ENCODE measurements around the gene ACER3.
"Not testable (repeated sequence)": the region's sequence is repeated elsewhere in the genome, so short reads cannot be mapped to it uniquely, and the experiment has no call there.

The ACER3 gene

DNA sequence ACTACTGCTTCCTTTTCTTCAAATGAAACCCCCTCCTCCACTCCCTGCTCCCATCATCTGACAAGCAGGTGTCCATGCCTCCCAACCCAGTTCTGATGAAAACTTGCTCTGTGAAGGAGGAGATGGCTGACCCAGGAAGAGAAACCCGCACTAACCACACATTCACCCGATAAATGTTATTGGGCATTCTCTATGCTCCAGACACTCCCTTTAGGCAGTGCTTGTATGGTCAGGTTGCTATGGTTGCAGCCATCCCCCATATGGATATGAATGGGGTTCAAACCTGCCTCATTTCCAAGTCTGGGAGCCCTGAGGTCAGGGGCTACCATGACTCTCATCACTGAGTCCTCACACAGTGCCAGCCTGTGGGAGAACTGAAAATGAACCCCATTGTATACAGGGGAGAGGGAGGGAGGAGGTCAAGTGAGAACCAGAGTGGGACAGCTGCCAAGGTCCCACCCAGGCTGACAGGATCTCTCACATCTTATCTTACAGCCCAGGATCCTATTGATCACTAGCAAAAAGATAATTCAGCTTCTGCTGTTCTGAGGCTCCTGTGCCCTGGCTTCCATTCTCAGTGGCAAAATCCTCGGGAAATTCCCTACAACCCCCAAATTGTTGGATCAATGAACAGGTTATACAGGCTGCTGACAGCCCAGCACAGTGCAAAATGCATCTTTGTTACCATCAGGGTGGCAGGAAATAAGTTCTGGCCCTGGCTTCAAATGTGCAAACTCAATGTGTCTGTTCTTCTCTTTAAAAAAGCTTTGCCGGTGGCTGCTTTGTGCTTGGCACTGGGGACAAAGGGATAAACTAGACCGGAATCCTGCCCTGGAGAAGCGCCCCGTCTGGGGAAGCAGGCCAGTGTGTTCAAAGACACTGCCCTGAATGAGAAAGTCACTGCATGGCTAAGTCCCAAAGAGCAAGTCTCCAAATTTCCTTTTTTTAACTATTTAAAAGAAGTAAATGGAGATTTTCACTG lies 22.7 kb upstream of the ACER3 start:
- no peak for DNase-seq

GRCh38 chr11:76838678-76839068 lies 22.0 kb upstream of the ACER3 start:
- no peak for DNase-seq

DNA sequence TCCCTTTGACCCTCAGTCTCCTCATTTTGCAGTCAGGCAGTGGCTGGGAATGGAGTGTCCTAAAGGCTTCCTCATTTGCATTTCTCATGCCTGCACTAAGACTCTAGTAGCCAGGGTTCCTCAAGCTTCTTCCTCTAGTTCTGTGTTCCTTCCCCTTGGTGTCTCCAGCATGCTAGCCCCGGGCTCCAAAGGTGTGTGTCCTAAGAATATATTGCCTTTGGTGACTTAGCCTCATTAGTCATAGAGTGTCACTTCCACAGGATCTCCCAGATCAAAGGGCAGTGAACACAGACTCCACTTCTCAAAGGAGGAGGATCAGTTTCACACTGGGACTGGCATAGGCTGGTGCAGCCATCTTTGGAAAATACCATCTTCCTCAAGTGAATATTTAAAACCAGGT lies 21.4 kb upstream of the ACER3 start:
- no peak for DNase-seq

DNA sequence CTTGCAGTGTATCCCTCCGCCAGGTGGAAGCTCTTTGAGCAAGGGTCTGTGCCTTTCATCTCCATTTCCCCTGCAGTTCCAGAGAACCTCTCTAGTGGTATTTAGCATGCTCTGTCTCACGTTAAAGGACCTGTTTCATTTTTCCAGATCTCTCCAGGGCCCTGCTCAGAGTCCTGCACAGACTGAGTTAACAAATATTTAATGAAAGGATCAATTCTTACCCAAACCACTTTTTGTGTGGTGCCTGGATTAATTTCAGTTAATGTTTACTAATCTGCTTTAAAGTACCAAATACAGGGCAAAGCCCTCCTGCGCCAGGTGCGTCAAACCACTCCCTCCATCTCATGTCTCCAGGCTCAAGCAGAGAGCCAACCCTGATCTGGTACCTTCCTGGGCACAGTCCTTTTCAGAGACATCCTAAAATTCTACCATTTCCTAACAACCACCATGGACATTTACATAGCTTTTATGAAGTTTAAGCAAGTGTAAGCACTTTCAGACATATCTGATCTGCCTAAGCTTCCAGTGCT lies 18.7 kb upstream of the ACER3 start:
- DNase-seq: no peak

GRCh38 chr11:76843907-76844306 lies 16.8 kb upstream of the ACER3 start:
- no peak for DNase-seq

- no peak for DNase-seq
These were observed 16.2 kb upstream of the ACER3 start for GRCh38 chr11:76844511-76844910.

- no peak for DNase-seq
These were observed 15.6 kb upstream of the ACER3 start for GRCh38 chr11:76845069-76845468.

- no peak for DNase-seq
These were observed 14.3 kb upstream of the ACER3 start for GRCh38 chr11:76846441-76846840.

DNA sequence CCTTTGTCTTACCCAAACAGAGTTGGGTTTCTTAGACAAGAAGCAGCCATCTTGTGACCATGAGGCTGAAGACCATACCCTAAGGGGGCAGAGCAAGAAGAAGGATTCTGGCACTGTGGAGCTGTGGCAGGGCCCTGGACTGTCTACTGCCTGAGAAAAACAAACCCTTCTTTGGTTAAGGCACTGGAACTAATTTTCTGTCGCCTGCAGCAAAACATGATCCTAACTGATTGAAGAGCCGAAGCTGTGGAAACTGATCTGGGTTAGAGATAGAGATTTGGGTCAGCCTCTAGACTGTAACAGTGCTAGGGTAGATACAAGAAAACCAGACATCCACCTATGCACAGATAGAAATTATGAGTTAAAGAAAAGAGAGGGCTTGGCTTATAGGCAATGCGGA lies 11.3 kb upstream of the ACER3 start:
- no peak for DNase-seq

DNA sequence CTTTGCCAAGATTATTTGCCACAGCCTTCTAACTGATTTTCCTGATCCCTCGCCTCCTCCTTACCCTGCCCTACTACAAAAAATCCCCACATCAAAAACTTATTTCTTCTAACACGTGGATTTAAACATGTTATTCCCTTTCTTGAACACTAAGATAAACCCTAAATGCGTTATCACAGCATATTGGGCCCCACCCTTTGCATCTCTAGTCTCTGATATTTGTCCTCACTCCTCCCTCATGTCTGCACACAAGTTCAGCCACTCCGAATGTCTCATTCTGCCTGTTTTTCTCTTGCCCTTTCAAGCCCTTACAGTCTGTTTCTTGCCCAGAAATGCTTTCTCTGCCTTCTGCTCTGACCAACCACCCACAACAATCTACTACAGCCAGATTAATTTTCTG lies 10.6 kb upstream of the ACER3 start:
- DNase-seq: no peak

- DNase-seq: no peak
These were observed 9.9 kb upstream of the ACER3 start for GRCh38 chr11:76850815-76851214.

- no peak for DNase-seq
These were observed 6.0 kb upstream of the ACER3 start for GRCh38 chr11:76854709-76855108.

GRCh38 chr11:76855670-76856069 lies 5.0 kb upstream of the ACER3 start:
- not testable (repeated sequence) for DNase-seq

DNA sequence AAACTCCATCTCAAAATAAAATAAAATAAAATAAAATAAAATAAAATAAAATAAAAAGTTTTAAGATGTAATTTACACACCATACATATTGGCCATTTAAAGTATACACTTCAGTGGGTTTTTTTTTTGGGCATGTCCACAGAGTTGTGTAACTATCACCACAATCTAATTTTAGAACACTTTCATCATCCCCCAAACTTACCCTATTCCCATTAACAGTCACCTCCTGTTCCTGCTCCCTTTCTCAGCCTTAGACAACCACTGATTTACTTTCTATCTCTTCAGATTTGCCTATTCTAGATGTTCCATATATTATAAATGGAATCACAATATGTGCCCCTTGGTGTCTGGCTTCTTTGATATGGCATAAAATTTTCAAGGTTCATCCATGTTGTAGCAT lies 4.6 kb upstream of the ACER3 start:
- DNase-seq: no peak

DNA sequence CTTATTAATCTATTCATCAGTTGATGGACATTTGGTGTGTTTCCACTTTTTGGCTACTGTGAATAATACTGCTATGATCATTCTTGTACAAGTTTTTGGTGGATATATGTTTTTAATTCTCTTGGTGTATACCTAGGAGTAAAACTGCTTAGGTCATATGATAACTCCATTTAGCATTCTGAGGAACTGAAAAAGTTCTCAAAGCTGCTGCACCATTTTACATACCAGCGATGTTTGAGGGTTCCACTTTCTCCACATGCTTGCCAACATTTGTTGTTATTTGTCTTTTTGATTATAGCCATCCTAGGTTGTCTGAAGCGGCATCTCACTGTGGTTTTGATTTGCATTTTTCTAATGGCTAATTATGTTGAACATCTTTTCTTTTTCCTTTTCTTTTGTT lies 4.1 kb upstream of the ACER3 start:
- DNase-seq: no peak

DNA sequence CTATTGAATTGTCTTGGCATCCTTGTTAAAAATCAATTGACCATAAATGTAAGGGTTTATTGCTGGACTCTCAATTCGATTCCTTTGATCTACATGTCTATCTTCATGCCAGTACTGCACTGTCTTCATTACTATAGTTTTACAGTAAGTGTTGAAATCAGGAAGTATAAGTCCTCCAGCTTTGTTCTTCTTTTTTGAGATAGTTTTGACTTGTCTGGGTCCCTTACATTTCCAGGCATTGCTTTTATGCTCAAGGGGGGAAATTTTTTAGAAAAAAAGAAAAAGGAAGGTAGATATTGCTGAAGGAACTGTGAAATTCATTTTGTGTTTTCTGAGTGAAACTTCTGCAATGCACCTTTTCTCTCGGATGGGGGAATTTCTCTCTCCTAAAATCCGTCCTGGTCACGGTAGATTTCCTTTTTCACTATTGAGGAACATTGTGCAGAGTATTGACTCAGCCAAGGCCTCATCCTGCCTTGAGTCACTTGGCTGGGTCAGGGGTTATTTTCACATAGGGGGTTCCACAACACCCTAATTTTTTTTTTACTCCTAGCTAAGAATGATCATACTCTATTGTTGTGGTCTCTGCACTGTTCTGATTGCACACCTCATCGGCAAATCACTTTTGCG lies 2.8 kb upstream of the ACER3 start:
- no peak for DNase-seq

DNA sequence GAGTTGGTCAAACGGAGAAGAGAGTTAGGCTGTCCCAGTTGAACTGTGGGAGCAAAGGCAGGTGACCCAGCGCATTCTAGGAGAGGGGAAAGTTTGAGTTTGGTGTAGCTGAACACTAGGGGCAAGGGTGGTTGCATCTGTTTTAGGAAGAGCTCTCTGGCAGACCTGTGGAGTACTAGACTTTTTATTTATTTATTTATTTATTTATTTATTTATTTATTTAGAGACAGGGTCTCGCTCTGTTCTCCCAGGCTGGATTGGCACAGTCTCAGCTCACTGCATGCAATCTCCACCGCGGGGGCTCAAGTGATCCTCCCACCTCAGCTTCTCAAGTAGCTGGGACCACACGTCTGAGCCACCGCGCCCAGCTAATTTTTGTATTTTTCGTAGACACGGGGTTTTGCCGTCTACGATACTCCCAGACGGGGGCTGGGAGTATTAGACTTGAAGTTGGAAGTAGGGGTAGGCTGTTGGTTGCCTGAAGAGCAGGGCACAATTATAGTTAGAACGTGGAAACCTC lies 950 bp upstream of the ACER3 start:
- no peak for DNase-seq

DNA sequence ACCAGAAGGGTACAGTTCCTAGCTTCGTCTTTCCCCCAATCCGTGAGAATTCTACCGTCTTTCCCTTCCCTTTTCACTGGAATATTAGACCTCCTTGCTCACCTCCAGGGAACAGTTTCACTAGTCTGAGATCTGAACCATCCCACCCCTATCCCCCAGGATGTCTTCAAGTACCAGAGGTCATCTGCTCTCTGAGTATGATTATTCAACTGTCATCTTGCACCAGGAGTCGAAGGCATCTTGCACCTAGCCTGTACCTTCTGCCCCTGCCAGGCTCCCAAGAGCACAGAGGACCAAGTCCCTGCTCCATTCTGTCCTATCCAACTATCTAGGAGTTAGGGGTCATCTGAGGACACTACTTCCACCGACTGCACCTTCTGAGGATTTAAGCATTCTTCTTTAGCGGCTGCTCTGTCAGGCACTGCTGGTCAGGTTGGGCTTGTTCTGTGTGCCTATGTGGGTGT lies 804 bp downstream of the ACER3 start:
- DNase-seq: no peak

GRCh38 chr11:76862794-76863193 lies 2.1 kb downstream of the ACER3 start:
- DNase-seq: not testable (repeated sequence)

DNA sequence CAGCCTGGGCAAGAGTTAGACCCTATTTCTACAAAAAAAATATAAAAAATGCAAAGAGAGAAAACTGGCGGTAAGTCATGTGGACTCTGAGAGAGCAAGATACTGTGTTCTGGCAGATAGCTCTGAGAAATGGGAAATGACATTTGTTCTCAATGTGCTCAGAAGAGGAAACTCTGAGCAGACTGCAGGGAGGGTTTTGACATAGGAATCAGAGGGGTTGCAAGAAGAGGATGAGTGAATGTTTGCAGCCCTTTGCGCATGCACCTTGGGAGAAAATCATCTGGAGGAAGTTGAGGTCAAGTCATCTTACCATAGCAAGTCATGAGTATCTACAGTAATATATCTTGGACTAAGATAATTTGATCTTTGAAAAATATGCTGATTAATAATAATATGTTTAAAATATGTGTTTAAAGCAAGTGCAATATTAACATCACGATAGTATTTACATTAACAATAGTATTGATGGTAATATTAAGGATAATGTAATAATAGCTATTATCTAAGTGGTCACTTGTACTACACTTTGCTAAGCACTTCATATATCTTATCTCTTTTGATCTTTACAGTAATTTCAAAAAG lies 2.6 kb downstream of the ACER3 start:
- no peak for DNase-seq

DNA sequence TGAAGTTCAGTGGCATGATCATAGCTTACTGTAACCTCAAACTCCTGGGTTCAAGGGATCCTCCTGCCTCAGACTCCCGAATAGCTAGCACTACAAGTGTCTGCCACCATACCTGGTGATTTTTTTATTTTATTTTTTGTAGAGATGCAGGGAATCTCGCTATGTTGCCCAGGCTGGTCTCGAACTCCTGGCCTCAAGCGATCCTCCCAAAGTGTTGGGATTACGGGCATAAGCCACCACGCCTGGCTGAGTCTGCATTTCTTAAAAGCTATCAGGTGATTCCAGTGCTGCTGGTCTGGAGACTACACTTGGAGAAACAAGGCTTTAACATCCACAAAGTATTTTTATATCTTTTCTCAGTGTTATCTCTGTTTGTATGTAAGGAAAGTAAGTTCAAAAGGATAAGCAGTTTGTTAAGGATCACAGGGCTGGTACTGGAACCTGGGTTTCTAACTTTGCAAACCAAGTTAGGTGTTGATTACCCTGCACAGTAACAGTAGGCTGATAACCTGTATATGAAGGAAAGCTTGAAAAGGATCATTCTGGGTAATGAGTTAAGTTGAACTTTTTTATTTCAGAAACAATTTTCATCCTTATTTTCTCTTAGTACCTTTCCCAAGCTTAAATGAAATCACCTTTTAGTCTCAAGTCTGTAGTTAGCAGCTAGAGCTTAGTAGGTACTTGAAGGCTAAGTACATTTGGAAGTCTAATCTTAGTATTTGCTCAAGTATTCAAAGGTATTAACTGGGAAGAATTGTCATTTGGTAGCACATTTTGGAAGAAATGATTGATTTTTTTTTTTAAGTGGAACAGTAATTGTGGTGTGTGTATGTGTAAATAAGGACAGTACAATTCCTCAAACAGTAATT lies 12.5 kb downstream of the ACER3 start:
- DNase-seq: no peak

GRCh38 chr11:76878014-76878413 lies 17.3 kb downstream of the ACER3 start:
- DNase-seq: no peak
